K562 (cell line): ENCODE data around the gene PTK7. TPM values are rescaled to one million over a fixed set of nuclear protein-coding genes. Genes with fewer than 3 reads are reported as not detected.

ENCODE experiments used
- ARHGAP35 ChIP-seq: fragments of 450-650 bp; IDR thresholded peaks from 2 replicates; pipeline ENCODE4 v1.6.1; 2018; ENCODE audit not compliant: partially characterized antibody
- BHLHE40 ChIP-seq: IDR thresholded peaks from 2 replicates; pipeline ENCODE4 v1.6.1; 2011; ENCODE audit warnings: low read length, improper control_type of control experiment
- COPS2 ChIP-seq: fragments of 450-650 bp; conservative IDR thresholded peaks from 2 replicates; pipeline ENCODE4 v1.6.1; 2016; ENCODE audit warnings: mild to moderate bottlenecking, moderate library complexity
- FOXM1 ChIP-seq, 2 experiments: fragments of 450-650 bp in 1 of 2; sonication (generic) in 1 of 2; formaldehyde crosslinking in 1 of 2; IDR thresholded peaks; 2 replicates each; pipeline versions ENCODE4 v1.6.1 to v1.9.0; 2017 to 2022; ENCODE audit warnings: low read depth in 2 of 2, mild to moderate bottlenecking in 2 of 2, missing genetic modification reagents in 1 of 2, moderate library complexity in 1 of 2
- GTF2A2 ChIP-seq: IDR thresholded peaks from 2 replicates; pipeline ENCODE4 v1.6.1; 2016; ENCODE audit warnings: mild to moderate bottlenecking, missing genetic modification characterization, missing compliant biosample characterization
- HDAC1 ChIP-seq, 2 experiments: fragments of 450-650 bp; IDR thresholded peaks; 2 replicates each; pipeline ENCODE4 v1.6.1; 2016 to 2017; ENCODE audit warnings: inconsistent platforms in 1 of 2, mild to moderate bottlenecking in 1 of 2, moderate library complexity in 1 of 2
- KDM4B ChIP-seq, 2 experiments: fragments of 450-650 bp in 1 of 2; sonication (generic) in 1 of 2; IDR thresholded peaks; 2 replicates each; pipeline ENCODE4 v1.6.1; 2016 to 2017; ENCODE audit warnings: borderline replicate concordance in 2 of 2, antibody characterized with exemption in 1 of 2, low read depth in 1 of 2, mild to moderate bottlenecking in 1 of 2
- MYNN ChIP-seq, 2 experiments: sonication (generic); formaldehyde crosslinking in 1 of 2; IDR thresholded peaks; 2 replicates each; pipeline versions ENCODE4 v1.5.0 to v1.6.1; 2016 to 2020; ENCODE audit warnings: antibody characterized with exemption in 1 of 2, missing genetic modification reagents in 1 of 2
- PCBP1 ChIP-seq: fragments of 200-400 bp; formaldehyde crosslinking; IDR thresholded peaks from 2 replicates; pipeline ENCODE4 v1.6.1; 2018; ENCODE audit warnings: mild to moderate bottlenecking, low read depth, low read length; ENCODE audit not compliant: poor library complexity, severe bottlenecking
- PHF21A ChIP-seq: fragments of 450-650 bp; IDR thresholded peaks from 2 replicates; pipeline ENCODE4 v1.6.1; 2017; ENCODE audit warnings: low read depth, borderline replicate concordance
- POLR2B ChIP-seq: fragments of 450-650 bp; IDR thresholded peaks from 2 replicates; pipeline ENCODE4 v1.6.1; 2018; ENCODE audit warnings: low read depth; ENCODE audit not compliant: partially characterized antibody
- POLR3A ChIP-seq: IDR thresholded peaks from 2 replicates; pipeline ENCODE4 v1.6.1; 2011; ENCODE audit warnings: borderline replicate concordance, mild to moderate bottlenecking, moderate library complexity; ENCODE audit not compliant: insufficient read length, insufficient read depth; ENCODE audit errors: extremely low read depth
- PRMT5 ChIP-seq: sonication (generic); formaldehyde crosslinking; IDR thresholded peaks from 2 replicates; pipeline ENCODE4 v1.5.0; 2020; ENCODE audit warnings: missing genetic modification reagents
- TAF15 ChIP-seq: fragments of 200-400 bp; formaldehyde crosslinking; IDR thresholded peaks from 2 replicates; pipeline ENCODE4 v1.6.1; 2017; ENCODE audit warnings: mild to moderate bottlenecking, low read depth, low read length, moderate library complexity
- TOE1 ChIP-seq, 2 experiments: fragments of 450-650 bp in 1 of 2; sonication (generic) in 1 of 2; formaldehyde crosslinking in 1 of 2; IDR thresholded peaks; 2 replicates each; pipeline versions ENCODE4 v1.7.1 to v1.8.0; 2016 to 2022; ENCODE audit warnings: borderline replicate concordance in 2 of 2, mild to moderate bottlenecking in 2 of 2, antibody characterized with exemption in 1 of 2, inconsistent platforms in 1 of 2, low read depth in 1 of 2, missing genetic modification reagents in 1 of 2, moderate library complexity in 1 of 2
- ZNF282 ChIP-seq: sonication (generic); formaldehyde crosslinking; IDR thresholded peaks from 2 replicates; pipeline ENCODE4 v1.8.1; 2023; ENCODE audit warnings: missing genetic modification reagents
- polyA plus RNA-seq, 8 experiments: library from polyadenylated mRNA; depleted of rRNA in 4 of 8; stranded (reverse) in 5 of 8; unstranded in 3 of 8; fragments of >200 nt; fragmentation: Nextera tagmentation in 2 of 8; fragmentation: Illumina TruSeq in 1 of 8; extraction: Ambion mirVana in 2 of 8; extraction: Trizol in 1 of 8; gene quantifications; 2 replicates each; pipeline versions ENCODE4 v1.2.1 to v1.2.3, GENCODE V29; 2011 to 2014; ENCODE audit warnings: inconsistent platforms in 1 of 8, missing spikeins in 1 of 8
- total RNA-seq, 7 experiments: library from RNA; depleted of rRNA in 6 of 7; stranded (reverse); fragments of >200 nt in 6 of 7; fragmentation: Illumina TruSeq in 2 of 7; extraction: Trizol in 2 of 7; gene quantifications; 2 replicates each; pipeline versions ENCODE4 v1.2.1 to v1.2.3, GENCODE V29; 2011 to 2021; ENCODE audit warnings: low replicate concordance in 1 of 7
- TF ChIP-seq, protein P1 (sequence below): IDR thresholded peaks from 3 replicates; pipeline ENCODE4 v1.6.1; 2011; ENCODE audit warnings: borderline replicate concordance, mild to moderate bottlenecking; ENCODE audit not compliant: insufficient read length, insufficient read depth
- TF ChIP-seq, protein P2 (sequence below), 3 experiments: IDR thresholded peaks in 2 of 3; conservative IDR thresholded peaks in 1 of 3; 2 replicates each; pipeline ENCODE4 v1.5.1; 2011 to 2012; ENCODE audit warnings: low read length in 3 of 3, mild to moderate bottlenecking in 3 of 3, control low read depth in 2 of 3, improper control_type of control experiment in 1 of 3, inconsistent platforms in 1 of 3, low read depth in 1 of 3, mixed read lengths in 1 of 3, moderate library complexity in 1 of 3; ENCODE audit not compliant: insufficient read depth in 2 of 3
- TF ChIP-seq, protein P3 (sequence below): fragments of 250-450 bp; sonication (Bioruptor Pico); IDR thresholded peaks from 2 replicates; pipeline ENCODE4 v1.8.0; 2021; ENCODE audit warnings: borderline replicate concordance, mild to moderate bottlenecking, moderate library complexity; ENCODE audit not compliant: poor library complexity, severe bottlenecking
- TF ChIP-seq, protein P4 (sequence below): sonication (generic); formaldehyde crosslinking; IDR thresholded peaks from 2 replicates; pipeline ENCODE4 v1.8.1; 2022; ENCODE audit warnings: missing genetic modification reagents

The PTK7 gene
- total and polyA plus RNA-seq, 9 of the 15 experiments (the other 6 are each of a cell fraction or from before 2014, with no cell fraction given) = 0.20 to 6.8 (median 4.2) TPM

DNA sequence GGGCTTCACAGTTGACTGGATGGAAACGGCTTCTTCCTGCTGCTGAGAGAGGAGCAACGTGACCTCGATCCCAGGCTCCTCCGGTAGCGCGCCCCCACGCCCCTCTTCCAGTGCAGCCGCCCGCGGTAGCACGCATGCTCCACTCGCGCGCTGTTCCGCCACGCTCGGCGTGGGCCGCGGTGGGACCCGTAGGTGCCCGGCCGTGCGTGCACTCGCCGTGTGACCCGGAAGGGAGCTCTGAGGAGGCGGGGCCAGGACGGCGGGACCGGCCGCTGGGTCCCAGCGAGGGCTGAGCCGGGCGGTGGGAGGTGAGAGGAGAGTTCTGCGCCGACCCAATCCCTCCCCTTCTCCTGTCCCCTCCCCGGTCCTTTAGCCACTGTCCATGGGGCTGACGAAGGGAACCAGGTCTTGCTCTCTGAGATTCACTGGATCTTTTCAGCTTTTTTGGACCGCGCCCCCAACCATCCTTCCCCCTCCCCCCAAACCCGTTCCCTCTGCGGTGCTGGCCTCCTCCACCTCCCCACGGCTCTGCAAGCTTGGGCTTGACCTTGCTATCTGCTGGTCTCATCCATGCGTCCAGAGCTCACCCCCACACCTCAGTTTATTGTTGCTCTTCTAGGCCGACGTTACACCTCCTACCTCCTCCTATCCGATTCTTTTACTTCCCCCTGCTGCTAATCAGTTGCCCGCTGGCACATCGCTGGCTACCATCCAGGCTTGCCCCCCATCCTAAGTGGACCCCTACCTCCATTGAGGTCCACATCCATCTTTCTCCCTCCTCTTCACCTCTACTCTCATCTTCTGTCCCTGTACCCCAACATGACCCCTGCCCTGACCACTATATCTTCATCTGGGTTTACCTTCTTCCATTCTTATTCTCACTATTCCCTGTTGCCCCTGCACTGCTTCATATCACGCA lies 106.1 kb downstream of the PTK7 start, which contains the start of gene CUL9 (continued):
- TF ChIP-seq, protein P1, sequence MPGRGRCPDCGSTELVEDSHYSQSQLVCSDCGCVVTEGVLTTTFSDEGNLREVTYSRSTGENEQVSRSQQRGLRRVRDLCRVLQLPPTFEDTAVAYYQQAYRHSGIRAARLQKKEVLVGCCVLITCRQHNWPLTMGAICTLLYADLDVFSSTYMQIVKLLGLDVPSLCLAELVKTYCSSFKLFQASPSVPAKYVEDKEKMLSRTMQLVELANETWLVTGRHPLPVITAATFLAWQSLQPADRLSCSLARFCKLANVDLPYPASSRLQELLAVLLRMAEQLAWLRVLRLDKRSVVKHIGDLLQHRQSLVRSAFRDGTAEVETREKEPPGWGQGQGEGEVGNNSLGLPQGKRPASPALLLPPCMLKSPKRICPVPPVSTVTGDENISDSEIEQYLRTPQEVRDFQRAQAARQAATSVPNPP = no peak
- TF ChIP-seq TAF15 (no peak), BHLHE40 (peak; percentile 87), PCBP1 (peak; percentile 97), MYNN (IDR thresholded peaks at IDR 0.05) (no peak; the same call in 1 of the 2 replicates), MYNN (CRISPR knock-in tag; IDR thresholded peaks at IDR 0.05) (no peak), POLR3A (no peak), ZNF282 (no peak), FOXM1 (IDR thresholded peaks at IDR 0.05; ENCODE audit: low read depth) (no peak; the same call in 1 of the 2 replicates), FOXM1 (CRISPR knock-in tag; IDR thresholded peaks at IDR 0.05; ENCODE audit: low read depth) (no peak), COPS2 (no peak), HDAC1 (IDR thresholded peaks at IDR 0.05) (peak; percentile 21 to 90; a peak in 3 of 4 replicates), GTF2A2 (tag) (no peak), PHF21A (0 out of 2 replicates have a peak, but pooled peaks have one; percentile 26), PRMT5 (CRISPR knock-in tag) (no peak), KDM4B (IDR thresholded peaks at IDR 0.05; ENCODE audit: borderline replicate concordance in 2 of 2, low read depth in 1 of 2) (0 out of 4 replicates have a peak, but pooled peaks of 1 of the 2 experiments have one; percentile 75), ARHGAP35 (peak; percentile 13), TOE1 (IDR thresholded peaks at IDR 0.05; ENCODE audit: borderline replicate concordance) (peak; percentile 87), TOE1 (CRISPR knock-in tag; IDR thresholded peaks at IDR 0.05; ENCODE audit: borderline replicate concordance, low read depth) (peak; percentile 69; the same call in 1 of the 2 replicates), POLR2B (peak; percentile 65)
- TF ChIP-seq, protein P2, sequence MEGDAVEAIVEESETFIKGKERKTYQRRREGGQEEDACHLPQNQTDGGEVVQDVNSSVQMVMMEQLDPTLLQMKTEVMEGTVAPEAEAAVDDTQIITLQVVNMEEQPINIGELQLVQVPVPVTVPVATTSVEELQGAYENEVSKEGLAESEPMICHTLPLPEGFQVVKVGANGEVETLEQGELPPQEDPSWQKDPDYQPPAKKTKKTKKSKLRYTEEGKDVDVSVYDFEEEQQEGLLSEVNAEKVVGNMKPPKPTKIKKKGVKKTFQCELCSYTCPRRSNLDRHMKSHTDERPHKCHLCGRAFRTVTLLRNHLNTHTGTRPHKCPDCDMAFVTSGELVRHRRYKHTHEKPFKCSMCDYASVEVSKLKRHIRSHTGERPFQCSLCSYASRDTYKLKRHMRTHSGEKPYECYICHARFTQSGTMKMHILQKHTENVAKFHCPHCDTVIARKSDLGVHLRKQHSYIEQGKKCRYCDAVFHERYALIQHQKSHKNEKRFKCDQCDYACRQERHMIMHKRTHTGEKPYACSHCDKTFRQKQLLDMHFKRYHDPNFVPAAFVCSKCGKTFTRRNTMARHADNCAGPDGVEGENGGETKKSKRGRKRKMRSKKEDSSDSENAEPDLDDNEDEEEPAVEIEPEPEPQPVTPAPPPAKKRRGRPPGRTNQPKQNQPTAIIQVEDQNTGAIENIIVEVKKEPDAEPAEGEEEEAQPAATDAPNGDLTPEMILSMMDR (IDR thresholded peaks at IDR 0.05 in 2 of 3, conservative IDR thresholded peaks at IDR 0.05 in 1 of 3; ENCODE audit: insufficient read depth in 2 of 3, low read depth in 1 of 3, low read length in 3 of 3) = no peak
- TF ChIP-seq, protein P3, sequence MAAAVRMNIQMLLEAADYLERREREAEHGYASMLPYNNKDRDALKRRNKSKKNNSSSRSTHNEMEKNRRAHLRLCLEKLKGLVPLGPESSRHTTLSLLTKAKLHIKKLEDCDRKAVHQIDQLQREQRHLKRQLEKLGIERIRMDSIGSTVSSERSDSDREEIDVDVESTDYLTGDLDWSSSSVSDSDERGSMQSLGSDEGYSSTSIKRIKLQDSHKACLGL (CRISPR knock-in tag) = no peak
- TF ChIP-seq, protein P4, sequence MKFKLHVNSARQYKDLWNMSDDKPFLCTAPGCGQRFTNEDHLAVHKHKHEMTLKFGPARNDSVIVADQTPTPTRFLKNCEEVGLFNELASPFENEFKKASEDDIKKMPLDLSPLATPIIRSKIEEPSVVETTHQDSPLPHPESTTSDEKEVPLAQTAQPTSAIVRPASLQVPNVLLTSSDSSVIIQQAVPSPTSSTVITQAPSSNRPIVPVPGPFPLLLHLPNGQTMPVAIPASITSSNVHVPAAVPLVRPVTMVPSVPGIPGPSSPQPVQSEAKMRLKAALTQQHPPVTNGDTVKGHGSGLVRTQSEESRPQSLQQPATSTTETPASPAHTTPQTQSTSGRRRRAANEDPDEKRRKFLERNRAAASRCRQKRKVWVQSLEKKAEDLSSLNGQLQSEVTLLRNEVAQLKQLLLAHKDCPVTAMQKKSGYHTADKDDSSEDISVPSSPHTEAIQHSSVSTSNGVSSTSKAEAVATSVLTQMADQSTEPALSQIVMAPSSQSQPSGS (CRISPR knock-in tag) = no peak
